Gastroesophageal sphincter (tissue), 3 donors: Measurements from ENCODE around the gene ACAA2.

ENCODE experiments used
- CTCF ChIP-seq, 4 experiments: fragments of 200-600 bp in 2 of 4; fragments of 450-650 bp in 2 of 4; sonication (generic) in 1 of 4; IDR thresholded peaks; one replicate each; pipeline ENCODE4 v1.5.1; 2017 to 2019; ENCODE audit warnings: antibody characterized with exemption in 4 of 4, mild to moderate bottlenecking in 2 of 4, moderate library complexity in 2 of 4
- POLR2A ChIP-seq, 2 donors: fragments of 450-650 bp; IDR thresholded peaks; one replicate each; pipeline ENCODE4 v1.6.1; 2017; ENCODE audit warnings: antibody characterized with exemption in 2 of 2, mild to moderate bottlenecking in 2 of 2, moderate library complexity in 1 of 2

- TF ChIP-seq CTCF (IDR thresholded peaks at IDR 0.05) (no peak), POLR2A (IDR thresholded peaks at IDR 0.05) (no peak)
Measured at GRCh38 chr18:49744376-49745008, 68.8 kb downstream of the ACAA2 start.
